MM.1S (cell line): ENCODE results near the gene COL28A1.

Experiments
- DNase-seq: peaks from one replicate; pipeline ENCODE4 v3.0.0-alpha.2; 2015
- H2AFZ ChIP-seq: fragments of 300-600 bp; sonication (generic); 2 replicates; pipeline ENCODE4 v1.6.0; 2016; ENCODE audit warnings: antibody characterized with exemption, low read length
- H3F3A ChIP-seq: fragments of 300-600 bp; sonication (generic); 2 replicates; pipeline ENCODE4 v1.6.1; 2016; ENCODE audit warnings: mild to moderate bottlenecking, antibody characterized with exemption, low read length, moderate library complexity, mixed read lengths; ENCODE audit not compliant: insufficient read depth
- H3K27ac ChIP-seq: fragments of 300-600 bp; sonication (generic); 2 replicates; pipeline ENCODE4 v1.5.1; 2016; ENCODE audit warnings: mild to moderate bottlenecking, low read length
- H3K27me3 ChIP-seq: fragments of 300-600 bp; sonication (generic); replicated peaks from 2 replicates; pipeline ENCODE4 v1.6.0; 2016; ENCODE audit warnings: low read length; ENCODE audit not compliant: insufficient read depth
- H3K36me3 ChIP-seq: fragments of 300-600 bp; sonication (generic); replicated peaks from 2 replicates; pipeline ENCODE4 v1.6.1; 2016; ENCODE audit warnings: mild to moderate bottlenecking, low read length, mixed read lengths; ENCODE audit not compliant: insufficient read depth
- H3K4me1 ChIP-seq: fragments of 300-600 bp; sonication (generic); 2 replicates; pipeline ENCODE4 v1.6.1; 2016; ENCODE audit warnings: low read length, mixed read lengths
- H3K4me2 ChIP-seq: fragments of 300-600 bp; sonication (generic); 2 replicates; pipeline ENCODE4 v1.6.0; 2016; ENCODE audit warnings: low read depth, low read length
- H3K4me3 ChIP-seq: fragments of 300-600 bp; sonication (generic); 2 replicates; pipeline ENCODE4 v1.5.1; 2016; ENCODE audit warnings: low read length, mixed read lengths
- H3K79me2 ChIP-seq: fragments of 300-600 bp; sonication (generic); 2 replicates; pipeline ENCODE4 v1.6.1; 2016; ENCODE audit warnings: mixed run types, low read length, mixed read lengths
- H3K9ac ChIP-seq: fragments of 300-600 bp; sonication (generic); 2 replicates; pipeline ENCODE4 v1.6.1; 2016; ENCODE audit warnings: low read length, mixed read lengths
- H3K9me2 ChIP-seq: fragments of 300-600 bp; sonication (generic); replicated peaks from 2 replicates; pipeline ENCODE4 v1.6.1; 2016; ENCODE audit warnings: mild to moderate bottlenecking, low read length, mixed read lengths; ENCODE audit not compliant: insufficient read depth
- H3K9me3 ChIP-seq: fragments of 300-600 bp; sonication (generic); replicated peaks from 2 replicates; pipeline ENCODE4 v1.6.1; 2016; ENCODE audit warnings: mild to moderate bottlenecking, low read length, mixed read lengths; ENCODE audit not compliant: insufficient read depth
- H4K20me1 ChIP-seq: fragments of 300-600 bp; sonication (generic); 2 replicates; pipeline ENCODE4 v1.6.1; 2016; ENCODE audit warnings: mild to moderate bottlenecking, low read length, moderate library complexity, mixed read lengths; ENCODE audit not compliant: insufficient read depth
- EZH2 ChIP-seq: fragments of 300-600 bp; sonication (generic); optimal IDR thresholded peaks from 2 replicates; pipeline ENCODE3; 2017; ENCODE audit warnings: low read depth, mild to moderate bottlenecking, antibody characterized with exemption, low read length, mixed read lengths
- EZH2phosphoT487 ChIP-seq: fragments of 300-600 bp; sonication (generic); IDR thresholded peaks from 2 replicates; pipeline ENCODE4 v1.6.1; 2018; ENCODE audit warnings: antibody characterized with exemption, low read length
- TF ChIP-seq, protein P1 (sequence below): fragments of 300-600 bp; sonication (generic); IDR thresholded peaks from 2 replicates; pipeline ENCODE4 v1.5.1; 2016; ENCODE audit warnings: antibody characterized with exemption, low read length, mixed read lengths

COL28A1 gene

GRCh38 chr7:7499892-7500291 lies 35.8 kb downstream of the COL28A1 start:
- no peak overlapping the region for H2AFZ ChIP-seq
- no peaks in the 10 kb centered on the region for H3K9me3 ChIP-seq
- TF ChIP-seq EZH2 (no peak), EZH2phosphoT487 (no peak)
- TF ChIP-seq, protein P1, sequence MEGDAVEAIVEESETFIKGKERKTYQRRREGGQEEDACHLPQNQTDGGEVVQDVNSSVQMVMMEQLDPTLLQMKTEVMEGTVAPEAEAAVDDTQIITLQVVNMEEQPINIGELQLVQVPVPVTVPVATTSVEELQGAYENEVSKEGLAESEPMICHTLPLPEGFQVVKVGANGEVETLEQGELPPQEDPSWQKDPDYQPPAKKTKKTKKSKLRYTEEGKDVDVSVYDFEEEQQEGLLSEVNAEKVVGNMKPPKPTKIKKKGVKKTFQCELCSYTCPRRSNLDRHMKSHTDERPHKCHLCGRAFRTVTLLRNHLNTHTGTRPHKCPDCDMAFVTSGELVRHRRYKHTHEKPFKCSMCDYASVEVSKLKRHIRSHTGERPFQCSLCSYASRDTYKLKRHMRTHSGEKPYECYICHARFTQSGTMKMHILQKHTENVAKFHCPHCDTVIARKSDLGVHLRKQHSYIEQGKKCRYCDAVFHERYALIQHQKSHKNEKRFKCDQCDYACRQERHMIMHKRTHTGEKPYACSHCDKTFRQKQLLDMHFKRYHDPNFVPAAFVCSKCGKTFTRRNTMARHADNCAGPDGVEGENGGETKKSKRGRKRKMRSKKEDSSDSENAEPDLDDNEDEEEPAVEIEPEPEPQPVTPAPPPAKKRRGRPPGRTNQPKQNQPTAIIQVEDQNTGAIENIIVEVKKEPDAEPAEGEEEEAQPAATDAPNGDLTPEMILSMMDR = no peak

GRCh38 chr7:7498856-7499255 lies 36.8 kb downstream of the COL28A1 start:
- Histone ChIP-seq H3K4me3 (no peak overlapping the region), H3K4me1 (no peaks in the 10 kb centered on the region), H3K27me3 (no peaks in the 10 kb centered on the region), H3K79me2 (no peaks in the 10 kb centered on the region), H3K9me2 (no peaks in the 10 kb centered on the region), H3F3A (no peaks in the 10 kb centered on the region), H4K20me1 (no peaks in the 10 kb centered on the region), H3K36me3 (no peaks in the 10 kb centered on the region), H2AFZ (no peak overlapping the region), H3K9me3 (no peaks in the 10 kb centered on the region), H3K9ac (no peak overlapping the region), H3K4me2 (no peak overlapping the region), H3K27ac (no peak overlapping the region)
- TF ChIP-seq, protein P1 = no peak
- TF ChIP-seq EZH2phosphoT487 = no peak
- TF ChIP-seq EZH2 = no peak
- no peak for DNase-seq

More at GRCh38 chr7:7499892-7500291, 35.8 kb downstream of the COL28A1 start:
- H3K4me2 ChIP-seq = no peak overlapping the region
- no peak overlapping the region for H3K9ac ChIP-seq
- H3K4me1 ChIP-seq = no peaks in the 10 kb centered on the region
- H3K27me3 ChIP-seq = no peaks in the 10 kb centered on the region
- H3F3A ChIP-seq = no peaks in the 10 kb centered on the region
- H4K20me1 ChIP-seq = no peaks in the 10 kb centered on the region
- no peaks in the 10 kb centered on the region for H3K36me3 ChIP-seq
- DNase-seq = no peak
- H3K79me2 ChIP-seq = no peaks in the 10 kb centered on the region
- no peak overlapping the region for H3K4me3 ChIP-seq
- H3K9me2 ChIP-seq = no peaks in the 10 kb centered on the region
- no peak overlapping the region for H3K27ac ChIP-seq

GRCh38 chr7:7496311-7496710 lies 39.4 kb downstream of the COL28A1 start:
- no peaks in the 10 kb centered on the region; the same call in 1 of the 2 replicates for H3K27me3 ChIP-seq
- no peaks in the 10 kb centered on the region for H3F3A ChIP-seq
- no peaks in the 10 kb centered on the region for H3K9me2 ChIP-seq
- TF ChIP-seq EZH2 = no peak
- H3K9ac ChIP-seq = no peak overlapping the region
- no peak overlapping the region for H3K4me3 ChIP-seq
- H3K36me3 ChIP-seq = no peaks in the 10 kb centered on the region
- H2AFZ ChIP-seq = no peak overlapping the region
- H3K9me3 ChIP-seq = no peaks in the 10 kb centered on the region
- DNase-seq = no peak
- no peaks in the 10 kb centered on the region for H4K20me1 ChIP-seq
- no peak overlapping the region for H3K4me2 ChIP-seq
- H3K79me2 ChIP-seq = no peaks in the 10 kb centered on the region
- H3K4me1 ChIP-seq = no peaks in the 10 kb centered on the region
- H3K27ac ChIP-seq = no peak overlapping the region

DNA sequence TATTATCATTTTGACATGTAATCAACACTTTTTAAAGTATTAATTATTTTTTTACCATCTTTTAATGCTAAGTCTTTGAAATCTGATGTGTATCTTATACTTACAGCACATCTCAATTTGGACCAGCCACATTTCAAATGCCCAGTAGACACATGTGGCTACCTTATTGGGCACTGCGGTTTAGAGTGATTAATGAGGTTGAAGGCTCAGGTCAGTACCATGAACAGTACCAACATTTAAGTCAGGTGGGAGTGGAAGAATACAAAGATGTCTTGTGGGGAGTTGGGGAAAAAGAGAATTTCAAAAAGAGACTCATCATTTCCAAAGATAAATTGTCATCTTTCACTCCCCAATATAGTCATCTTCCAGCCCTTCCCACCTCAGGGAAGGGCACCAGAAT lies 40.5 kb downstream of the COL28A1 start:
- no peaks in the 10 kb centered on the region for H3K79me2 ChIP-seq
- no peaks in the 10 kb centered on the region; the same call in 1 of the 2 replicates for H3K27me3 ChIP-seq
- no peak for DNase-seq
- H2AFZ ChIP-seq = no peak overlapping the region
- no peak overlapping the region for H3K9ac ChIP-seq
- no peaks in the 10 kb centered on the region for H3K9me3 ChIP-seq
- H3K4me2 ChIP-seq = no peak overlapping the region
- no peak overlapping the region for H3K4me3 ChIP-seq
- no peak overlapping the region for H3K27ac ChIP-seq
- no peaks in the 10 kb centered on the region for H3F3A ChIP-seq
- no peaks in the 10 kb centered on the region for H4K20me1 ChIP-seq
- no peaks in the 10 kb centered on the region for H3K9me2 ChIP-seq
- no peaks in the 10 kb centered on the region for H3K4me1 ChIP-seq
- no peaks in the 10 kb centered on the region for H3K36me3 ChIP-seq
- TF ChIP-seq, protein P1 = no peak
- TF ChIP-seq EZH2 (no peak), EZH2phosphoT487 (no peak)
